ENCODE results near the gene AP1S2.
A peak's percentile ranks its signal among the peaks of the same experiment; 100 is the strongest.

Gene AP1S2

GRCh38 chrX:15829217-15829616 lies 25.4 kb downstream of the AP1S2 start:
- peaks cover 38% of the 10 kb centered on the region for H3K36me3 Mint-ChIP-seq (ENCODE audit: low read depth)
- no peaks in the 10 kb centered on the region for H3K4me1 Mint-ChIP-seq
- DNase-seq: no peak
- no peak overlapping the region for H3K27ac Mint-ChIP-seq
- TF ChIP-seq CTCF (IDR thresholded peaks at IDR 0.05): no peak
- no peak overlapping the region for H3K4me3 Mint-ChIP-seq
- no peaks in the 10 kb centered on the region for H3K9me3 Mint-ChIP-seq
- H3K27me3 Mint-ChIP-seq (ENCODE audit: low read depth, poor library complexity): no peaks in the 10 kb centered on the region

GRCh38 chrX:15825936-15826335 lies 28.7 kb downstream of the AP1S2 start:
- H3K27me3 Mint-ChIP-seq (ENCODE audit: low read depth, poor library complexity): no peaks in the 10 kb centered on the region
- peak overlapping the region; percentile 22 for H3K27ac Mint-ChIP-seq
- no peak for TF ChIP-seq CTCF (IDR thresholded peaks at IDR 0.05)
- H3K4me1 Mint-ChIP-seq: peaks cover 1% of the 10 kb centered on the region
- H3K4me3 Mint-ChIP-seq: no peak overlapping the region
- DNase-seq: no peak
- H3K36me3 Mint-ChIP-seq (ENCODE audit: low read depth): peaks cover 69% of the 10 kb centered on the region
- H3K9me3 Mint-ChIP-seq: no peaks in the 10 kb centered on the region

- H3K4me3 Mint-ChIP-seq: no peak overlapping the region
- H3K27me3 Mint-ChIP-seq (ENCODE audit: low read depth, poor library complexity): no peaks in the 10 kb centered on the region
- H3K27ac Mint-ChIP-seq: peak overlapping the region; percentile 94
- H3K36me3 Mint-ChIP-seq (ENCODE audit: low read depth): peaks cover 73% of the 10 kb centered on the region
- DNase-seq: no peak
- peaks cover 8% of the 10 kb centered on the region for H3K4me1 Mint-ChIP-seq
- H3K9me3 Mint-ChIP-seq: no peaks in the 10 kb centered on the region
- no peak for TF ChIP-seq CTCF (IDR thresholded peaks at IDR 0.05)
These were observed 31.7 kb downstream of the AP1S2 start for GRCh38 chrX:15822922-15823321.

GRCh38 chrX:15820106-15821073 lies 34.2 kb downstream of the AP1S2 start:
- peak overlapping the region; percentile 22 for H3K27ac Mint-ChIP-seq
- H3K36me3 Mint-ChIP-seq (ENCODE audit: low read depth): peaks cover 65% of the 10 kb centered on the region
- H3K27me3 Mint-ChIP-seq (ENCODE audit: low read depth, poor library complexity): no peaks in the 10 kb centered on the region
- peaks cover 8% of the 10 kb centered on the region for H3K4me1 Mint-ChIP-seq
- H3K9me3 Mint-ChIP-seq: no peaks in the 10 kb centered on the region
- no peak overlapping the region for H3K4me3 Mint-ChIP-seq
- no peak for TF ChIP-seq CTCF (IDR thresholded peaks at IDR 0.05)
- no peak for DNase-seq

- H3K27ac Mint-ChIP-seq: peak overlapping the region; percentile 85
- no peak overlapping the region for H3K4me3 Mint-ChIP-seq
- H3K9me3 Mint-ChIP-seq: no peaks in the 10 kb centered on the region
- H3K36me3 Mint-ChIP-seq (ENCODE audit: low read depth): peaks cover 64% of the 10 kb centered on the region
- DNase-seq: no peak
- no peaks in the 10 kb centered on the region for H3K27me3 Mint-ChIP-seq (ENCODE audit: low read depth, poor library complexity)
- TF ChIP-seq CTCF (IDR thresholded peaks at IDR 0.05): no peak
- H3K4me1 Mint-ChIP-seq: peaks cover 8% of the 10 kb centered on the region
These were observed 37.7 kb downstream of the AP1S2 start for GRCh38 chrX:15816886-15817285.

- Mint-ChIP-seq H3K4me3 (no peak overlapping the region), H3K36me3 (ENCODE audit: low read depth) (peaks cover 66% of the 10 kb centered on the region), H3K9me3 (no peaks in the 10 kb centered on the region), H3K27ac (peak overlapping the region; percentile 75), H3K4me1 (peaks cover 8% of the 10 kb centered on the region), H3K27me3 (ENCODE audit: low read depth, poor library complexity) (no peaks in the 10 kb centered on the region)
- DNase-seq: no peak
- peak; percentile 15 for TF ChIP-seq CTCF (IDR thresholded peaks at IDR 0.05)
These were observed 38.2 kb downstream of the AP1S2 start for GRCh38 chrX:15816438-15816809.
